ENCODE measurements around the gene SESN3.
"Not testable (repeated sequence)": the region's sequence is repeated elsewhere in the genome, so short reads cannot be mapped to it uniquely, and the experiment has no call there.

SESN3 gene

GRCh38 chr11:95218149-95218548, 12.9 kb downstream of the SESN3 start:
- no peak for TF ChIP-seq CTCF (IDR thresholded peaks at IDR 0.05; ENCODE audit: low read depth, low read length)
- H3K4me3 ChIP-seq (replicated peaks in 1 of 2; ENCODE audit: low read depth in 2 of 2, low read length in 2 of 2) = no peak overlapping the region
- no peak for DNase-seq (ENCODE audit: low read depth in 2 of 2)

DNA sequence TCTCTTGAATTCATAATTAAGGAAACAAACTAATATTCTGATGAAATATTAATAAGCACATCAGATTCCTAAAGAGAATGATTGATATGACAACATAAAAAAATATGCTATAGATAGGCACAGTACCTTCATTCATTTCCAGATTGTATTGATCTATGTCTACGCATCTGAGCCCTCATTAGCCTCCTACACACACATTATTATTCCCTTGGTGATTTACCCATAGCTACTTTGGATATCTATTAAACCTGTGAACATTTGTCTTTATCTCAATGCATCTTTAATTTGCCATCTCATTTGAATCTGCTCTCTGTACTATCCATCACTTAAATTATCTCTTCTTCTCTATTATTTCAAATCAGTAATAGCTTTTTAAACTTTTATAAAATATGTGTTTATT, 18.4 kb downstream of the SESN3 start:
- TF ChIP-seq CTCF (IDR thresholded peaks at IDR 0.05; ENCODE audit: low read depth, low read length) = no peak
- H3K4me3 ChIP-seq (replicated peaks in 1 of 2; ENCODE audit: low read depth in 2 of 2, low read length in 2 of 2) = no peak overlapping the region
- no peak for DNase-seq (ENCODE audit: low read depth in 2 of 2)

DNA sequence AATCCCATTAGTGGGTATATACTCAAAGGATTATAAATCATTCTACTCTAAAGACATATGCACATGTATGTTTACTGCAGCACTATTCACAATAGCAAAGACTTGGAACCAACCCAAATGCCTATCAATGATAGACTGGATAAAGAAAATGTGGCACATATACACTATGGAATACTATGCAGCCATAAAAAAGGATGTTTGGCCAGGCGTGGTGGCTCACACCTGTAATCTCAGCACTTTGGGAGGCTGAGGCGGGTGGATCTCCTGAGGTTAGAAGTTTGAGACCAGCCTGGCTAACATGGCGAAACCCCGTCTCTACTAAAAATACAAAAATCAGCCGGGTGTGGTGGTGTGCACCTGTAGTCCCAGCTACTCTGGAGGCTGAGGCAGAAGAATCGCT, 21.5 kb downstream of the SESN3 start:
- not testable (repeated sequence) for H3K4me3 ChIP-seq (replicated peaks in 1 of 2; ENCODE audit: low read depth in 2 of 2, low read length in 2 of 2); DNase-seq (ENCODE audit: low read depth in 2 of 2)

GRCh38 chr11:95200781-95201457, 30.1 kb downstream of the SESN3 start:
- no peak for DNase-seq (ENCODE audit: low read depth in 2 of 2)
- no peak for TF ChIP-seq CTCF (IDR thresholded peaks at IDR 0.05; ENCODE audit: low read depth, low read length)
- no peak overlapping the region for H3K4me3 ChIP-seq (replicated peaks in 1 of 2; ENCODE audit: low read depth in 2 of 2, low read length in 2 of 2)

- no peak for DNase-seq (ENCODE audit: low read depth in 2 of 2)
- H3K4me3 ChIP-seq (replicated peaks in 1 of 2; ENCODE audit: low read depth in 2 of 2, low read length in 2 of 2) = no peak overlapping the region
- TF ChIP-seq CTCF (IDR thresholded peaks at IDR 0.05; ENCODE audit: low read depth, low read length) = no peak
These were observed 35.2 kb downstream of the SESN3 start for GRCh38 chr11:95195831-95196230.

DNA sequence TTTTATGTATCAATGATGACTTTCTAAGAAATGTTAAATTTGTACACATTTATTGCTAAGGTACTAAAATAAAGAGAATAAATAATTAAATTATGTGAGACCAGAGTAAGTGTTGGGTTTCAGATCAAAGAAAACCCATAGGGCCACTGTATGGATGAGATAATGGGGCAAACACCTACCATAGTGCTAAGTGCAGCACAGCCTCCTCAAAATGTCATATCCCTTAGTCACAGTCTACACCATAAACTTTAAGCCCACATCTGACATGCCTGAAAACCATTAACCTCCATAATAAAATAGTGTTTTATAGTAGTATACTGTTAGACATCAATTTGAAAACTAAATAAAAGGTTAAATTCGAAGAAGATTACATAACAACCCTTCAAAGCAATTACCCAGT, 37.5 kb downstream of the SESN3 start:
- TF ChIP-seq CTCF (IDR thresholded peaks at IDR 0.05; ENCODE audit: low read depth, low read length) = no peak
- H3K4me3 ChIP-seq (replicated peaks in 1 of 2; ENCODE audit: low read depth in 2 of 2, low read length in 2 of 2) = no peak overlapping the region
- DNase-seq (ENCODE audit: low read depth in 2 of 2) = no peak

DNA sequence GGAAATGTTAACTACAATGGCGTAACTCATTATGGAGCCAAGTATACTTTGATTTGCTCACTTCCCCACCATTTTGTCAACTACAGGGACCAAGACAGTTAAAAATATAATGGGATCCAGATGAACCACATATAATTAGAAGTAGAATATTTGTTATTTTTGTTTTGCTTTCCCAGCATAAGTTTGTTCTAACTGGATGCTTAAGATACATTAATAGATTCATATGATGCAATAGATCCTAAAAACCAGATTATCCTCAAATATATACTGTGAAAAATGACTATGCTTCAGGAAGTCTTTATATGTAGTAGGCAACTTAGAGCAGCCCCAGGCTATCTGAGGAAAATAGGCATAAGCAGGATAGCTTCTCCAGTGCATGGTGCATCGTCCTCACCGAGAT, 38.3 kb downstream of the SESN3 start:
- no peak for TF ChIP-seq CTCF (IDR thresholded peaks at IDR 0.05; ENCODE audit: low read depth, low read length)
- no peak overlapping the region for H3K4me3 ChIP-seq (replicated peaks in 1 of 2; ENCODE audit: low read depth in 2 of 2, low read length in 2 of 2)
- DNase-seq (ENCODE audit: low read depth in 2 of 2) = no peak

Data from cardiac fibroblast (primary cell).